Fibroblast of skin of left biceps (primary cell): ENCODE results near the gene C22orf31.
A peak's percentile ranks its signal among the peaks of the same experiment; 100 is the strongest.
"Not testable (repeated sequence)": the region's sequence is repeated elsewhere in the genome, so short reads cannot be mapped to it uniquely, and the experiment has no call there.

Experiments used
- DNase-seq, 2 experiments: peaks; one replicate each; pipeline ENCODE4 v3.0.0-alpha.2; 2013; ENCODE audit warnings: low read depth in 2 of 2

The C22orf31 gene

DNA sequence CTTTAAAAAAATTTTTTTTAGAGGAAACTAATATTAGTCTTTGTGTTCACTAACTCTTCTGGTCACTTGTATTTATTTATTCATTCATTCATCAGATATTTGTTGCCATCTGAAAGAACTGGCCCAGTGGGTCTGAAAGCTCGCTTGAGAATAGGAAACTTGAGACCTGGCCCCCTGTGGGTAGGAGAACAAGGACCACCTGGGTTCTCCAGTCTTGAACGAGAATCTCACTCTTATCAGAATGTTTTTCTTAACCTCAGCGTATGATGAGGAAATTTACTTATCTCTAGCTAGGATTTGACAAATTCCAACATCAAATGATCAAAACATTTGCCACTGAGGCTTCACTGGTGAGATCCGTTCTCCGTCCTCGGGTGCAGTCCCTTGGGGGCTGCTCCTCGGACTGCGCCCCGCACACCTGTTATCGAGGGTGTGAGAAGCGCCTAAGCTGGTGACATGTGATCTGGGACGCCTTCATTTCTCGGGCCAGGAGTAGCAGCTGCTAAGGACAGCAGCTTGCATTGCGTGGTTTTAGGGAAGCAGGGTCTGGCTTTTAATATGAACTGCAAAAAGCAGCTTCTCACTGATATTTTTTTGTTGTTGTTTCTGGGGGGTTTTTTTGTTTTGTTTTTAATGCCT lies 6.3 kb downstream of the C22orf31 start:
- DNase-seq = no peak

GRCh38 chr22:29054251-29054767 lies 7.3 kb downstream of the C22orf31 start:
- DNase-seq = no peak

DNA sequence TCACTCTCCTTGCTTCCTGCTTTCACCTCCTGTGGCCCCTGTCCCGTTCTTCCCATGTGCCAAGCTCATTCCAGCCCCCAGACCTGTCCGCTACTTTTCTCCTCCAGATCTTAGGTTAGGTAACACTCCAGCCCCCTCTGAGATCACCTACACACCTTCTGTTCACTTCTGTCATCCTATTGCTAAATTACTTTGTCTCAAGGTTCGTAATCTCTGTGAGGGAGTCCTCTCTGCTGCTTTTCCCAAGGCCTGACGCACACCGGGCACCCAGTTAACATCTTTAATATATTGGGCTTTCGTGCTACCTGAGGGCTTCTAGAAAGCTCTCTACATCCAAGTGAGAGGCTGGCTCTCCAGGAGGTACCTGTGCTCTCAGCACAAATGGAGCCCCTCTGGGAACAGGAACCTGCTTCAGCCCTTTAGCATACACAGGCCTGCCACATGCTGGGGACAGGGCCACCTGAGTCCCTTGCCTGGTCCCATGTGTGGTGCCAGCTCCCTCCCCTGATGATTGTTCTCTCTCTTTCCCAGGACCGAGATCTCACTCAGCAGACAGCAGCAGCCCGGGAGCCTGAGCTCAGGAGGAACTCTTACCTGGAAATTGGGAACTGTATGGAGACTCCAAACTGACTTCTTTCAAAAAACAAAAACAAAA lies 8.5 kb downstream of the C22orf31 start:
- no peak for DNase-seq

GRCh38 chr22:29050457-29050856 lies 11.2 kb downstream of the C22orf31 start:
- no peak for DNase-seq

- no peak for DNase-seq
These were observed 11.9 kb downstream of the C22orf31 start for GRCh38 chr22:29049655-29050263.

- no peak for DNase-seq
These were observed 12.6 kb downstream of the C22orf31 start for GRCh38 chr22:29048822-29049654.

GRCh38 chr22:29044657-29045176 lies 16.9 kb downstream of the C22orf31 start:
- DNase-seq = peak in 1 of 2 experiments; percentile 21

DNA sequence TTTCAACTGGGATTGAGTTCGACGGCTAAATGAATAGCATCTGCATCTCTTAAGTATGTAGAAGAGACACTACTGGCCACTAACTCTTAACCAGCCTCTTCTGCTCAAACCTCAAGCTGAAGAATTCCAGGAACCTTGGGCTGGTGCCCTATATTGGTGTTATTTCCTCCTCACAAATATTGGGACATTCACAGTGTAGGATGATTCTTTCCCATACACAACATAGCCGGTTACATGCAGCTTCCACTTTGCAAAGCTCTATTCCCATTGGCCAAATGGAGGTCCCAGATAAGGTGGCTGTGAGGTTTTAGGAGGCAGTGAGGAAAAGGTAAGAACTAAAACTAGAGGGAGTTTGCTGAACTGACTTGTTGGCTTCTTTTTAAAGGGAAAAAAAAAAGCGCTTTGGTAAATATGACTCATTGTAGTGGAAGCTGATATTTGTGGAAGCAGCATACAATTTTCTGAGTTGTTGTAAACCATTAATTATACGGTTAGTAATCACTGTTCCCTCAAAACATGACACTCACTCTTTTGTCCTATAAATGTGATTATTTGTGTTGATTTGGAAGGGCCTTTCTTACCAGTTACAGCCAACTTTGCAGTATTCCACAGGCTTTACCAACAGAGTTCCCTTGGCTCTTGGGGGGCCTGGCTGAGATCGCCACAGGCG lies 17.6 kb downstream of the C22orf31 start:
- DNase-seq = peak in 1 of 2 experiments; percentile 35

DNA sequence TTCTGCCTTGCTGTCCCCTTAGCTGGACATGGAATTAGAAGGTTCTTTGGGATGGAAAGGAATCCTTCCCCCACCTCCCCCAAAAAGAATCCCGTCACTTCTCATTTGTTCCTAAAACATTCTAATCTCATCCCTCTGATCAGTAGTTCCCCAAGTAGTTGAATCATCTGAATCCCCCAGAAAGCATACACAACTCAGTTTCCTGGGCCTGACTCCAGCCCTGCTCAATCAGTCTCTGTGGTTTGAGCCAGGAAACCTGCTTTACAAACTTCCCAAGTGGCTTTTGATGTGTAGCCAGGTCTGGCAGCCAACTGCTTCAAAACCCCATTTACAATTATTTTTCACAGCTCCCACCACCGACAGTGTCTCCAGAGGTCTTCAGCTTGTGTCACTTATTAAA lies 20.2 kb downstream of the C22orf31 start:
- peak in 1 of 2 experiments; percentile 35 for DNase-seq

DNA sequence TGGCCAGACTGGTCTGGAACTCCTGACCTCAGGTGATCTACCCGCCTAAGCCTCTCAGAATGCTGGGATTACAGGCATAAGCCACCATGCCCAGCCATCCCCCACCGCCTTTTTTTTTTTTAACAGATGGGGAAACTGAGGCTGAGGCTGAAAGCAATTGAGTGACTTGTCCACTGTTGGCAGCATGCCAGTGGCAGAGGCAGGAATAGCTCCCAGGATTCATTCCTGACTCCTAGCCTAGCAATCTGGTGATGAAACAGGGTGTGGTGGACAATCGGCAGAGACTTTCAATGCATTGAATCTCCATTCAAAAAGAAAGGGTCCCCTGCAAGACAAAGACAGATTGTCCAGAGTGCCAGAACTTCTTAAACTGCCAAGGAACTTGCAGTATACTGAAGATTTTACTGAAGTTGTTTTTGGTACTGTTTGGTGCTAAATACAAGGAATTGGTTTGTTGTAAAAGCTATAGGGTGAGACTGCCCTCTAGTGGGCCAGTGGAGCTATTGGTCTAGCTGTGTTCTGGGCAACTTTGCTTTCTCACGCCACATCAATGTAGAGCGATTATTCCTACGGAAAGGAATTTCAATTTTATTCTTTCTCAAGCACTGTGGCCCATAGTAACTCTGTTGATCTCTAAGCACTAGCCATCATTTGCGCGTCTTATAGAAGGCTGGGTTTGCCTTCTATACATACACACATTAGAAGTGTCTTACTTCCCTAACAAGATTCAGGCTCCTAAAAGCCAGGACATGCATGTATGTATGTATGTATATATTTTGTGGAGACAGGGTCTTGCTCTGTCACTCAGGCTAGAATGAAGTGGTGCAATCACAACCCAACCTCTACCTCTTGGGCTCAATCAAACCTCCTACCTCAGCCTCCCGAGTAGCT lies 21.0 kb downstream of the C22orf31 start:
- DNase-seq = peak; percentile 71

- not testable (repeated sequence) for DNase-seq
These were observed 21.9 kb downstream of the C22orf31 start for GRCh38 chr22:29039684-29040083.

DNA sequence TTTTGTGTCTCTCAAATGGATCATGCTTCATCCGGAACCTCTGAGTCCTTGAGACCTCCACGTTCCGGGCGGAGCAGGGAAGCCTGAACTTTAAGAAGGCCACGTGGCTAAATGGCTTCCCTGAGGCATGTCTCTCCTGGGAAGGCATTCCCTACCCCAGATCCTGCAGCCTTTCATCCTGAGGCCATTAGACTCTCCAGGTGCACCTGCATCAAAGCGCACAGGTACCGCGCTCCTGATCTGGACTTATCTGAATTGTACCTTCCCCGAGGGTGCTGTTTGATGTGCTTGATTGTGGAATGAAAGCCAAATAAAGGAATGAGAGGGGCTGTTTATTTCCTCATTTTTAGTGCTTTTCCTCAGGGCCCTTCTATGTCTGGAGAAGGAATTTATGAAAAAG lies 22.5 kb downstream of the C22orf31 start:
- no peak for DNase-seq

DNA sequence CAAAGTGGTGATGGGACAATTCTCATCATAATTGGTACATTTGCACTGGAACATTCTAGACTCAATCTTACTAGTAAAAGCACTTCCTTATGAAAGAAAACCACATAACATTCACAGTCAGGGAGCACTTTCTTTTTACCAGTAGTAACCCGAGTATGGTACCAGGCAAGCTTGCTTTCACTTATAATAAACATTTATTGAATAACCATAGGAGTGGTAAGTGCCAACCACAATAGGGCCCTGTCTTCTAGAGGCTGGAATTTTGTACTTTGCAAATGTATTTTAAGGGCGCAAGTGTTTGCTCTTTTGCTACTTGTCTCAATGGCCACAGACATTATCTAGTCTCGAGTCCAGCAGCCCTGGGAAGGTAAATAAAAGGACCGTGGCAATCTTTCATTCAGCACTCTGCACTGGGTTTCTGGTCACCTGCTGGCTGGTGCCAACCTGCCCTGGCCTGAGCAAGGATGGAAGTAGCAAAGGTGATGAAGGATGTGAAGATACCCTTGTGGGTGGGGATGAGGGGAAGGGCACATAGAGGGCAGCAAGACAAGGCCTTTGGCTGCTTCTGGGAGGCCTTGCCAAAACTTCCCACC lies 24.2 kb downstream of the C22orf31 start:
- no peak for DNase-seq

DNA sequence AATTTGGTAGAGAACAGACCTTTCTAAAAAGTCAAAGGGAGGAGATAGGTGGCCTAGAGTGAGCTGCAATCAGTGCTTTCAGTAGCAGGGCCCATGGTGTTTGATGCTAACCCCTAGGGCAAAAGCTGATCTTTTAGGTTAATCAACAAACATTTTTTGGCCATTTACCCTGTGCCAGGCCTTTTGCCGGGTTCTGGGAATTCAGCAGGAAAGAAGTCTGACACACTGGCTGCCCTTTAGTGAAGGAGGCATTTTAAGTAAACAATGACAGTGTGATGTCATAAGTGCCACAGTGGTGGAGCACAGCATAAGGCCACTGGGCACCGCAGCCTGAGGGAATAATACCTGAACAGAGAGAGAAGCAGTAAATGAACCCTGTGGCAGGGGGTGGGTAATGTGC lies 29.0 kb downstream of the C22orf31 start:
- no peak for DNase-seq

DNA sequence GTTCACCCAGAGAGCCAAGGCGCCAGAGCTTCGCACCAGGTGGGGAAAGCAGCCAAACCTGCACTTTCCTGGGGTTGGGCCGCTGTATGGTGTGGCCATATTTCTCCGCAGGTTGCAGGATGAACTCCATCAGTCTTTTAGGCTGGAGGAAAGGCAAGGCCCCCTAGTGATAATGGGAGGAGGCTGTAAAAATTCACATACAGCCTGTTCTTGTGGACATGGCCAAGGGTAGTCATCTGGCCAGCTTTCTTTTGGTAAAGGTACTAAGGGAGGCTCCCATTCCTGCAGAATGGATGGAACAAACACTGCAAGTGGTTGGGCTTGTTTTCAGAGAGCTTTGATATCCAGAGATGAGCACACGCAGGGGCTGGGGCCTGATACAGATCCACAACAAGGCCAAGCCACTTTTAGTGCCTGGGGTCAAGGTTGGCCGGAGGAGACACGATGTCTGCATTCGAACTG lies 29.6 kb downstream of the C22orf31 start:
- DNase-seq = no peak

- peak; percentile 48 to 49 for DNase-seq
These were observed 30.2 kb downstream of the C22orf31 start for GRCh38 chr22:29031227-29032011.

DNA sequence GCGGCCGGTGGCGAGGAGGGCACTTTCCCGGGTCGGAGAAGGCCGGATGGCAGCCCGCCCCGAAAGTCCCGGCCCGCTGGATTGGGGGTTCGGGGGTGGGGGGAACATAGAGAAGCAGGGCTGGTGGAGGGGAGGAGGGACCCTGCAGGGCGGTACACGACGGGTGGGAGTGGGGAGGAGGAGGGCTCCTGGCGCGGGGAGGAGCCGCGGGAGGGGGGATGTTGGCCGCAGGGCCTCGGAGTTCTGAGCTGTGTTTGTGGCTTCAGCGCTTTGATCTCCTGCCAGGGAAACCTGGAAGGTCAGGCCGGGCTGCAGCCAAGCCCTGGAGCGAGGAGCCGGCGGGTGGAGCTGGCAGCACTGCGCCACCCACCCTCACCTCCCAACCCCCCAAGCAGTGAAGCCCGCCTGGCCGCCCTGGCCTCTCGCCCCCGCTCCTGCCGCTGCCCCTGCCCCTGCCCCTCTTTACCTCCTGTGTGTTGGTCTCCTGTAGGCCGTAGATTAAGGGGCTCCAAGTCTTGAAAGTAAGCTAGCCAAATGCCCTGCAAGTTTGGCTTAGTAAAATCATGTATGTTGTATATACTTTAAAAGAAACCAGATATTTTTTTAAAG lies 30.9 kb downstream of the C22orf31 start:
- DNase-seq = peak in 1 of 2 experiments; percentile 13

DNA sequence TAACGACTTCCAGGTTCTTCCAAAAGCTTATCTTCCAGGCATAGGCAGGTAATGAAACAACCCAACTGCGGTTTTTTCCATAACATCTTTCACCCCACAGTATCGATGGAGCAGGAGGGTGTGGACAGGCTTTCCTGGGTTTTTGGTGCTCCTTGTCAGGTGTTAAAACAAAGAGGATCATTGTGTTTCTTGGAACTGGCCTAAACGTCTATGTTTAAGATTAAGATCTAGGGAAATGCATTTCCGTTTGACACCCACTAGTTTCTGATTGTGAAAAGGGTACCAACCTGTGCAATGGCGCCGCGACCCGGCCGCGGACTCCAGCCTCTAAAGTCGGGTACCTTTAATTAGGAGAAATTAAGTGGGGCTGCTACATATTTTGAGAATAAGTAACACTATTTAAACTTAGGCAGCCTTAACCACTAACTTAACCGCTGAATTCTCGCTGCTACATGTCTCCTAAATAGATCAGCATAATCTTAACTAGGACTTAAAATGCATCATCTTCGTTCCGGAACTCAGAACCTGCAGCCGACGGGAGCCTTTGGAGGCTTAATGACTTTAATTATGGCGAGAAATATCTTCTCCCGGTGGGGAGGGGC lies 31.5 kb downstream of the C22orf31 start:
- peak in 1 of 2 experiments; percentile 9 for DNase-seq
